Measurements from ENCODE around the gene FGB. TPM values are rescaled to one million over a fixed set of nuclear protein-coding genes. Genes with fewer than 3 reads are reported as not detected.

The FGB gene
- total and polyA plus RNA-seq, 5 donors from 2014 or later, result not detected

DNA sequence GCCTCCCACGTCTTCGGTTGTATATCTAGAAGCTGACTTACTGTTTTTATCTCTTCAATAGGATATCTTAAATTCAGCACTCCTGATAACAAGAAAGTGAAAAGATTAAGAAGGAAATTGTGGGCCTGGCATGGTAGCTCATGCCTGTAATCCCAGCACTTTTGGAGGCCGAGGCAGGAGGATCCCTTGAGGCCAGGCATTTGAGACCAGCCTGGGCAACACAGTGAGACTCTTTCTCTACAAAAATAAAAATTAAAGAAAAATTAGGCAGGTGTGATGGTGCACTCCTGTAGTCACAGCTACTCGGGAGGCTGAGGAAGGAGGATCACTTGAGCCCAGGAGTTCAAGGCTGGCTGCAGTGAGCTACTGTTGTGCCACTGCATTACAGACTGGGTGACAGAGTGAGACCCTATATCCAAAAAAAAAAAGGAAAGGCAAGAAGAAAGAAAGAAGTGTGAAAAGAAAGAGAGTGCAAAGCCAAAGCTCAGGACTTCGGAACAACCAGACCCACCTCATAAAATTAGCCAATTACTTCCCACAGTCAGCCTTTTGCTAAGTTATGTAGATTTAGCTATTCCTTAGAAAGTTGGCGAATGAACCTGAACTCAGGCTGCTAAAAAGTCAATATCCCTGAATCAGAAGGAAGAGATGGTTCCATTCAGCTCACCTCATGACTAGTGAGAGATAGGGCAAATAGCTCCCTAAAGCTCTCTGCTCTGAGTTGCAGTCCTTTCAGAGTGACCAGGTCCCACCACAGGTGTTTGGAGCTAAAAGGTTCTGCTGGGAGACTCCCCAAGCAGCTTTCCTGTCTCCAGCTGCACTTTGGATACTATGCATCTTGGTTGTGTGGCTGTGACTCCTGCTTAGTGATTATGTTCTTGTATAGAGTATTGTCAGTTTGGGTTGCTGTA is 40.5 kb downstream of the FGB start:
- Mint-ChIP-seq H3K36me3 (peaks cover 3% of the 10 kb centered on the region), H3K27me3 (peaks cover 4% of the 10 kb centered on the region), H3K4me1 (no peaks in the 10 kb centered on the region), H3K27ac (no peak overlapping the region), H3K4me3 (peak overlapping the region in 1 of 4 donors; percentile 38), H3K9me3 (peaks cover 0 to 6% (median 0%) of the 10 kb centered on the region in 7 donors)
- no peak overlapping the region for H3K27ac ChIP-seq (ENCODE audit: insufficient read depth, low read length, poor library complexity, severe bottlenecking)
- no peak for ATAC-seq (ENCODE audit: low read depth in 2 of 2)
- H3K4me1 ChIP-seq (ENCODE audit: control insufficient read depth, insufficient read depth, low read length, poor library complexity, severe bottlenecking), result no peaks in the 10 kb centered on the region
- H3K27me3 ChIP-seq (ENCODE audit: control insufficient read depth, insufficient read depth, low read length), result peaks cover 3% of the 10 kb centered on the region
- H3K36me3 ChIP-seq (ENCODE audit: control insufficient read depth, insufficient read depth, low read length), result no peaks in the 10 kb centered on the region
- no peaks in the 10 kb centered on the region for H3K9me3 ChIP-seq (ENCODE audit: control insufficient read depth in 2 of 2, low read length in 2 of 2)
- H3K4me3 ChIP-seq (ENCODE audit: low read depth, low read length), result no peak overlapping the region
- no peak for DNase-seq

DNA sequence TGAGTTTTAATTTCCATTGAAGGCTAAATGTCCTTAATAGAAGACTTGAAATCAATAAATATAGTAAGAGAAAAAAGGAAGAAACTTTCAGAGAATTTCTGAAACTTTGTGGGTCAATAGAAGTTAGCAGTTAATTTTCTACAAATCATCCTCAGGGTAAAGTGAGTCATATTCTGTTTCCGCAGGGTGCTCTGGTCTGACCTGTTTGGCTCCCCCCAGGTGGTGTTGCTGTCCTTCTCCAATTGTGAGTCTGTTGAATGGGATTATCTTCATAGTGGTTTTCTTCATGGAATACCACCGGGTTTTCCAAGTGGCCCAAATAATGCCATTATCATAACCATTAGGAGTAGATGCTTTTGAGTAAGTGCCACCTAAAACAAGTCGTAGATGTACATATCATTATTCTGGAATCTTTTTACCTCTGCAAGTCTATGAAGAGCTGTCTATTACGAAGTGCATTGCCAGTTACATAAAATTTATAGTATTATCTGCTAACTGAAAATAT is 41.9 kb downstream of the FGB start:
- Mint-ChIP-seq H3K4me1 (no peaks in the 10 kb centered on the region), H3K9me3 (peaks cover 0 to 6% (median 0%) of the 10 kb centered on the region in 7 donors), H3K27ac (no peak overlapping the region), H3K4me3 (no peak overlapping the region), H3K36me3 (peaks cover 3% of the 10 kb centered on the region), H3K27me3 (peaks cover 4% of the 10 kb centered on the region)
- no peak for DNase-seq
- H3K27me3 ChIP-seq (ENCODE audit: control insufficient read depth, insufficient read depth, low read length), result peaks cover 7% of the 10 kb centered on the region
- H3K36me3 ChIP-seq (ENCODE audit: control insufficient read depth, insufficient read depth, low read length), result no peaks in the 10 kb centered on the region
- no peaks in the 10 kb centered on the region for H3K4me1 ChIP-seq (ENCODE audit: control insufficient read depth, insufficient read depth, low read length, poor library complexity, severe bottlenecking)
- H3K27ac ChIP-seq (ENCODE audit: insufficient read depth, low read length, poor library complexity, severe bottlenecking), result no peak overlapping the region
- no peak for ATAC-seq (ENCODE audit: low read depth in 2 of 2)
- no peaks in the 10 kb centered on the region for H3K9me3 ChIP-seq (ENCODE audit: control insufficient read depth in 2 of 2, low read length in 2 of 2)
- H3K4me3 ChIP-seq (ENCODE audit: low read depth, low read length), result no peak overlapping the region

DNA sequence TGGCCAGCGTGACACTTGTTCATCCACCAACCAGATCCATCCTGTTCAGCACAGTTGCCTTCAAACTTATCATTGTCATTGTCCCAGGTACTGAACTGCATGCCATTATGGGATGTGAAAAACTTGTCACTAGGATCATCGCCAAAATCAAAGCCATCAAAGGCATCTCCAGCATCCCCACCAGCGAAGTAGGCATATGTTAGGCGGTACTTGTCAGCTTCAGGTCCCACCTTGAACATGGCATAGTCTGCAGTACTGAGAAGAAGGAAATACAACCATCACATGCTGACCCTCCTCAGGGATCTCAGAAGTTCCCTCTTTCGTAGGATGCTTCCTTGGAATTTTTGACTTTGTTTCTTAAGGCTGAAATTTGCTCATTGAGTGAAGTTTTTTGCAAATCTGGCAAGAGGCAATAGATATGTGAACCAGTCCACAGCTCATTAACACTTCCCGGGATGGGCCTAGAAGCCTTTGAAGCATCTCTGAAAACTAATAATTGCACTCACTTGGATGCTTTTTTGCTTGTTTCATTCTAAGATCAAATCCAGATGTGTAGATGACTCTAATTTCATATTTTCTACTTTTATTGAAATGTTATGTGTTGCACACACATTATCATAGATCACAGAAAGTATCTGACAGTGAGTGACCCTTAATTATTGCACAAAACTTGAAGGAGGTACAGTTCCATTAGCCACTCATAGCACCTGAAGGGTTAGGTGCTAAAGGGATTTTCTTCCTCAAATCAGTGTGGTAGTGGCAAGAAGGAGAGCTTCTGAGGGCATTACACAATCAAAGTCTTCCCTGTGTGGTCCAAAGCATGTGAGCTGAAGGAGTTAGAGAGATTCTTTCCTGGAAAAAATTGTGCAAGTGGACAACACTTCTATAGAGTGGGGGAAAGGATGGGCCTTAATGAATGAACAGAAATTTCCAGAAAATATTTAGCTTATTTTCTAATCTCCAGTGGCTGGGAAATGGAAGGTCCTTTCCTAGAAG is 44.2 kb downstream of the FGB start:
- H3K36me3 Mint-ChIP-seq, result peaks cover 3% of the 10 kb centered on the region
- peaks cover 0 to 5% (median 0%) of the 10 kb centered on the region in 7 donors for H3K9me3 Mint-ChIP-seq
- peaks cover 7% of the 10 kb centered on the region for H3K27me3 ChIP-seq (ENCODE audit: control insufficient read depth, insufficient read depth, low read length)
- DNase-seq (no peak), ATAC-seq (ENCODE audit: low read depth in 2 of 2) (no peak)
- H3K9me3 ChIP-seq (ENCODE audit: control insufficient read depth in 2 of 2, low read length in 2 of 2), result no peaks in the 10 kb centered on the region
- no peaks in the 10 kb centered on the region for H3K4me1 Mint-ChIP-seq
- no peak overlapping the region for H3K27ac ChIP-seq (ENCODE audit: insufficient read depth, low read length, poor library complexity, severe bottlenecking)
- H3K27ac Mint-ChIP-seq, result no peak overlapping the region
- H3K4me3 ChIP-seq (ENCODE audit: low read depth, low read length), result no peak overlapping the region
- no peaks in the 10 kb centered on the region for H3K4me1 ChIP-seq (ENCODE audit: control insufficient read depth, insufficient read depth, low read length, poor library complexity, severe bottlenecking)
- H3K4me3 Mint-ChIP-seq, result no peak overlapping the region
- peaks cover 7% of the 10 kb centered on the region for H3K27me3 Mint-ChIP-seq
- no peaks in the 10 kb centered on the region for H3K36me3 ChIP-seq (ENCODE audit: control insufficient read depth, insufficient read depth, low read length)

DNA sequence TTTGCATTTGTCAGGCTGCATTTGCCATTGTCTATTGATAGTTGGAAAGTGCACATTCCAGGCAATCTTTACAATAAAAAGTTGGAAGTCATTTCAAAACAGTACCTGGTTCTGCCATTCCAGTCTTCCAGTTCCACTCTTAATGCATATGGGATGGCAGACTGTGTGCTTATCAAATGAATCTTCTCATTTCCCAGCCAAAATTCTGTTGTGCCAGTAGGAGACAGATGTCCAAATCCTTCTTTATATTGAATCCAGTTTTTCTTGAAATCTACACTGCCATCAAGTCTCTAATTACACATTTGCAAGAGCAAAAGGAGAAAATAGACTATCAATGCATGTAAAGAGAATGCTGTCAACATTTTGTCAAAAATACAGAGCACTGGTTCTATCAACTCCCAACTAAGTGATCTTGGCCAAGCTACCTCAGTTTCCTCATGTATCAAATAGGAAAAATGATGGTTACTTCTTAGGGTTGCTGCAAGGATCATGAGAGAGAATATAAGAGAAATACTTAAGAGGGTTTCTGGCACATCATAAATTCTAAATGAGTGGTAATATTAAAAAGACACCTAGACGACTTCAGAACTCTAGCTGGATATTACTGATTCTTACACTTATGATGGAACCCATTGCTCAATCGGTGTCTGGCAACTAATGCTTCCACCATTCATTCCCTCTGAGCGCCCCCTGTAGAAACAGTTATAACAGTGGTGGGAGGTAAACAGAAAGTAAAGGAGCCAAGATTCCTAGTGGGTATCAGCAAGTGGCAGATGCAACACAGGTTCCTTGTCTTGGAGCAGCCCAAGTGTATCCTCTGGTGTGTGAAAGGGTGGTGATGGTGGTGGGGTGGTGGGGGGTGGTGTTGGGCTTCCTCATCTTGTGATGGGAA is 45.8 kb downstream of the FGB start:
- Mint-ChIP-seq H3K4me1 (no peaks in the 10 kb centered on the region), H3K4me3 (no peak overlapping the region), H3K9me3 (peaks cover 0 to 2% (median 0%) of the 10 kb centered on the region in 7 donors), H3K27me3 (peaks cover 10% of the 10 kb centered on the region), H3K27ac (no peak overlapping the region), H3K36me3 (peaks cover 3% of the 10 kb centered on the region)
- Histone ChIP-seq H3K27me3 (ENCODE audit: control insufficient read depth, insufficient read depth, low read length) (peaks cover 4% of the 10 kb centered on the region), H3K36me3 (ENCODE audit: control insufficient read depth, insufficient read depth, low read length) (no peaks in the 10 kb centered on the region), H3K27ac (ENCODE audit: insufficient read depth, low read length, poor library complexity, severe bottlenecking) (no peak overlapping the region), H3K9me3 (ENCODE audit: control insufficient read depth in 2 of 2, low read length in 2 of 2) (no peaks in the 10 kb centered on the region), H3K4me1 (ENCODE audit: control insufficient read depth, insufficient read depth, low read length, poor library complexity, severe bottlenecking) (no peaks in the 10 kb centered on the region), H3K4me3 (ENCODE audit: low read depth, low read length) (no peak overlapping the region)
- ATAC-seq (ENCODE audit: low read depth in 2 of 2) (no peak), DNase-seq (no peak)

DNA sequence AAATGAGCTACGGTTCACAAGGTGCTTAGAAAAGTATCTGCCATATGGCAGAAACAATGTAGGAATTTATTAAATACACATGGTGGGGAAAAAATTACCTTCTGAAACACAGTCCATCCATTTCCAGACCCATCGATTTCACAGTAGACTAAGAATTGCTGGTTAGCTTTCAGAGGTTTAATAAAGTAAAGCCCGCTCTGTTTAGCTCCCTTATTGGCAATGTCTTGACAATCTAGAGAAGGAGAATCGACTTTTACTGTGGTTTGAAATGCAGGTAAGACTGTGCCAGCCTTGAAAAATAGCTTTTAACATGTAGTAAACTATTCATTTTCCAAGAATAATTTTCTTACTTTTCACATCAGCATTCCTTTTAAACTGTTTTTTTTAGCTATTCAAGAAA is 46.7 kb downstream of the FGB start:
- no peak overlapping the region for H3K4me3 ChIP-seq (ENCODE audit: low read depth, low read length)
- ATAC-seq (ENCODE audit: low read depth in 2 of 2) (no peak), DNase-seq (no peak)
- Mint-ChIP-seq H3K27me3 (peaks cover 14% of the 10 kb centered on the region), H3K27ac (no peak overlapping the region), H3K9me3 (peaks cover 0 to 2% (median 0%) of the 10 kb centered on the region in 7 donors), H3K4me3 (no peak overlapping the region), H3K4me1 (no peaks in the 10 kb centered on the region), H3K36me3 (peaks cover 3% of the 10 kb centered on the region)
- H3K9me3 ChIP-seq (ENCODE audit: control insufficient read depth in 2 of 2, low read length in 2 of 2), result no peaks in the 10 kb centered on the region
- H3K36me3 ChIP-seq (ENCODE audit: control insufficient read depth, insufficient read depth, low read length), result no peaks in the 10 kb centered on the region
- H3K27ac ChIP-seq (ENCODE audit: insufficient read depth, low read length, poor library complexity, severe bottlenecking), result no peak overlapping the region
- H3K27me3 ChIP-seq (ENCODE audit: control insufficient read depth, insufficient read depth, low read length), result peaks cover 4% of the 10 kb centered on the region
- no peaks in the 10 kb centered on the region for H3K4me1 ChIP-seq (ENCODE audit: control insufficient read depth, insufficient read depth, low read length, poor library complexity, severe bottlenecking)

DNA sequence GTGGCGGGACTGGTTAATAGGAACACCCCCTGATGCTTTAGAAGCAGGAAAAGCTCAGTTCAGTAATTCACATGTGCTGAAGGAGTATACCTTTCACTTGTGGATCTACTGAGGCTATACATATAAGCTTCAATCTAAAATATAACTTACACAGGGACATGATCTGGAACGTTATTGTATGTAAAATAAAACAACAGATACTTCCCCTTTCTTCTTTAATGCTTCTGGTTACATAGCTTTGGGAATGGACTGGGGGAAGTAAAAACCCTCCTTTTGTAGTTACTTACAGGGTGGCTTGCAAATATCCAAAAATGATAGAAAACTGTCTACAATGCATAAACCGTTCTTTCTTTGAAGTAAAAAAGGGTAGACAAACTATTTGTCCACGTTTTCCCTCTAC is 47.8 kb downstream of the FGB start:
- no peaks in the 10 kb centered on the region for H3K36me3 ChIP-seq (ENCODE audit: control insufficient read depth, insufficient read depth, low read length)
- no peaks in the 10 kb centered on the region for H3K4me1 Mint-ChIP-seq
- peaks cover 23% of the 10 kb centered on the region for H3K27me3 Mint-ChIP-seq
- H3K4me3 ChIP-seq (ENCODE audit: low read depth, low read length), result no peak overlapping the region
- ATAC-seq (ENCODE audit: low read depth in 2 of 2) (no peak), DNase-seq (no peak)
- H3K9me3 Mint-ChIP-seq, result peaks cover 0 to 2% (median 0%) of the 10 kb centered on the region in 7 donors
- H3K27ac Mint-ChIP-seq, result no peak overlapping the region
- peaks cover 4% of the 10 kb centered on the region for H3K27me3 ChIP-seq (ENCODE audit: control insufficient read depth, insufficient read depth, low read length)
- H3K4me3 Mint-ChIP-seq, result no peak overlapping the region
- H3K36me3 Mint-ChIP-seq, result peaks cover 3% of the 10 kb centered on the region
- no peak overlapping the region for H3K27ac ChIP-seq (ENCODE audit: insufficient read depth, low read length, poor library complexity, severe bottlenecking)
- no peaks in the 10 kb centered on the region for H3K9me3 ChIP-seq (ENCODE audit: control insufficient read depth in 2 of 2, low read length in 2 of 2)
- H3K4me1 ChIP-seq (ENCODE audit: control insufficient read depth, insufficient read depth, low read length, poor library complexity, severe bottlenecking), result no peaks in the 10 kb centered on the region

DNA sequence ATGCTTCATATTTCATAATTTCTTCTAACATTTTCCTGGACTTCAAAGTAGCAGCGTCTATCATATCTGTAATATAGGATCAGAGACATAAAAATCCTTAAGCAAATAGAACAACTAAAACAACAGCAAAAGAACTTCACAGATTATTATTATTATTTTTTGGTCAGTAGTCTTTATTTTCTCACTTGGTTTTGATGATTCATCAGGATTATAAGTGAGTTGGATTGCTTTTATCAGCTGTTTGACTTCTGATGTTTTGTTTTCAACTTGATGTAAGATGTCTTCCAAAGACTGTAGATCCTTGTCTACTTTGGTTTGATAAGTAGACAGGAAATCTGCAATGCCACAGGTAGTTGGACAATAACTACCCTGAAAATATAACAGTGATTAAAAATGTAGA is 49.0 kb downstream of the FGB start:
- no peak overlapping the region for H3K27ac Mint-ChIP-seq
- H3K4me1 Mint-ChIP-seq, result peaks cover 0 to 4% (median 1%) of the 10 kb centered on the region in 4 donors
- H3K27me3 ChIP-seq (ENCODE audit: control insufficient read depth, insufficient read depth, low read length), result peaks cover 4% of the 10 kb centered on the region
- no peaks in the 10 kb centered on the region for H3K9me3 ChIP-seq (ENCODE audit: control insufficient read depth in 2 of 2, low read length in 2 of 2)
- no peak overlapping the region for H3K27ac ChIP-seq (ENCODE audit: insufficient read depth, low read length, poor library complexity, severe bottlenecking)
- no peaks in the 10 kb centered on the region for H3K9me3 Mint-ChIP-seq
- DNase-seq (no peak), ATAC-seq (ENCODE audit: low read depth in 2 of 2) (no peak)
- H3K36me3 Mint-ChIP-seq, result no peaks in the 10 kb centered on the region
- no peak overlapping the region for H3K4me3 Mint-ChIP-seq
- H3K4me1 ChIP-seq (ENCODE audit: control insufficient read depth, insufficient read depth, low read length, poor library complexity, severe bottlenecking), result no peaks in the 10 kb centered on the region
- peaks cover 19% of the 10 kb centered on the region for H3K27me3 Mint-ChIP-seq
- H3K36me3 ChIP-seq (ENCODE audit: control insufficient read depth, insufficient read depth, low read length), result no peaks in the 10 kb centered on the region
- H3K4me3 ChIP-seq (ENCODE audit: low read depth, low read length), result no peak overlapping the region
